GM18909 (cell line): Measurements from ENCODE around the gene RRP7A.
"Not testable (repeated sequence)": the region's sequence is repeated elsewhere in the genome, so short reads cannot be mapped to it uniquely, and the experiment has no call there.

Experiments used
- ATAC-seq: cut with Tn5 transposase; IDR thresholded peaks from one replicate; pipeline ENCODE4 v1.9.1; 2021; ENCODE audit warnings: mild to moderate bottlenecking; ENCODE audit not compliant: unreplicated experiment, poor library complexity

RRP7A gene

GRCh38 chr22:42536634-42537033 lies 17.0 kb upstream of the RRP7A start:
- not testable (repeated sequence) for ATAC-seq

GRCh38 chr22:42536166-42536565 lies 16.6 kb upstream of the RRP7A start:
- no peak for ATAC-seq

GRCh38 chr22:42535082-42535731 lies 15.6 kb upstream of the RRP7A start:
- not testable (repeated sequence) for ATAC-seq

- no peak for ATAC-seq
Observed at GRCh38 chr22:42533638-42533977, 14.0 kb upstream of the RRP7A start.

GRCh38 chr22:42531401-42532084 lies 11.9 kb upstream of the RRP7A start:
- not testable (repeated sequence) for ATAC-seq

- not testable (repeated sequence) for ATAC-seq
Observed at GRCh38 chr22:42529435-42529834, 9.8 kb upstream of the RRP7A start.

- ATAC-seq = peak; percentile 68
Observed at GRCh38 chr22:42528591-42529307, 9.2 kb upstream of the RRP7A start.

- no peak for ATAC-seq
Observed at GRCh38 chr22:42522546-42522945, 3.0 kb upstream of the RRP7A start.

GRCh38 chr22:42521228-42521546 lies 1.6 kb upstream of the RRP7A start:
- no peak for ATAC-seq

- peak; percentile 38 for ATAC-seq
Observed at GRCh38 chr22:42518638-42519524, 715 bp downstream of the RRP7A start.

- not testable (repeated sequence) for ATAC-seq
Observed at GRCh38 chr22:42517103-42517502, 2.5 kb downstream of the RRP7A start.

GRCh38 chr22:42515896-42516295 lies 3.7 kb downstream of the RRP7A start:
- no peak for ATAC-seq

GRCh38 chr22:42515304-42515703 lies 4.3 kb downstream of the RRP7A start:
- not testable (repeated sequence) for ATAC-seq

- not testable (repeated sequence) for ATAC-seq
Observed at GRCh38 chr22:42514331-42514730, 5.3 kb downstream of the RRP7A start.

- not testable (repeated sequence) for ATAC-seq
Observed at GRCh38 chr22:42512273-42512990, 7.2 kb downstream of the RRP7A start.

GRCh38 chr22:42511401-42511891 lies 8.2 kb downstream of the RRP7A start:
- no peak for ATAC-seq

GRCh38 chr22:42509548-42509947 lies 10.0 kb downstream of the RRP7A start:
- no peak for ATAC-seq

GRCh38 chr22:42508975-42509364 lies 10.6 kb downstream of the RRP7A start:
- not testable (repeated sequence) for ATAC-seq

GRCh38 chr22:42508327-42508974 lies 11.1 kb downstream of the RRP7A start:
- ATAC-seq = not testable (repeated sequence)
